Stimulated activated CD4-positive, alpha-beta T cell treated with anti-CD3 and anti-CD28 coated beads, Interleukin-1b, Interleukin-23, amount 100 ng/mL, for 4 hours (primary cell): ENCODE measurements around the gene PRR14L.
"Not testable (repeated sequence)": the region's sequence is repeated elsewhere in the genome, so short reads cannot be mapped to it uniquely, and the experiment has no call there.

ENCODE experiments used
- DNase-seq, 2 donors: peaks; one replicate each; pipeline ENCODE4 v3.0.0-alpha.2; 2020; ENCODE audit warnings: low read depth in 2 of 2

The PRR14L gene

DNA sequence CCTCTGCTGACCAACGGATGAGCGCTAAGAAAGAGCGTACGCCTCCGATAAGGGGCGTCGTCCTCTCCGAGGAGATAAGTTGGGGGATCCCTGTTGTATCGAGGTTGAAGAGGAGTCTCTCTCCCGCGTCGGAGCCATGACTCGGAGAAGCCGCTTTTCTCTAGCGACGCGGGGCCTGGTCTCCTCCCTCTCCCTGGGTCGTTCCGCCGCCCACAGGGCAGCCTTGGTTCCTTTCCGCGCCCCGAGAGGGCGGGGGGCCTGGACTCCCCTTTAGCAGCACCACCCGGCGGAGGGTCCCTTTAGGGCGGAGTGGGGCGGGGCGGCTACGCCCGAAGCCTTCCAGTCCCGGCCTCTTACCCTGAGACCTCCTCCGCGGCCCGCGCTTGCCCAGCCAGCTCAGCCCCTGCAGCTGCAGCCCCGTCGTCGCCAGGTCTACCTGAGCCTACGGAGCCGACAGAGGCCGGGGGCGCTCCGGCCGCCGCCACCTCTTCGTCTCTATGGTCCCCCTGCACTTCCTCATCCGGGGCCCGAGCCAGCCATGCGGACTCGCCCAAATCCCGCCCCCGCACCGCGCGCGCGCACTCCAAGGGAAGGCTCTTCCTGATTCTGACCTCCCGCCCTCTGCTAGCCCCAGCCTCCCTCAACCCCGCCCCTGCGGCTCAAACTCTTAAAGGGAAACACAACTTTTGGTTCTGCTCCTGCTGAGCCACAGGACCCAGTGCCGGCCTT lies at the start of gene PRR14L:
TSS of gene PRR14L (minus strand) at position 497 of the 729 bp plus-strand sequence. CDS start 11,272 bp downstream, outside the sequence.
- DNase-seq, result peak; percentile 100

DNA sequence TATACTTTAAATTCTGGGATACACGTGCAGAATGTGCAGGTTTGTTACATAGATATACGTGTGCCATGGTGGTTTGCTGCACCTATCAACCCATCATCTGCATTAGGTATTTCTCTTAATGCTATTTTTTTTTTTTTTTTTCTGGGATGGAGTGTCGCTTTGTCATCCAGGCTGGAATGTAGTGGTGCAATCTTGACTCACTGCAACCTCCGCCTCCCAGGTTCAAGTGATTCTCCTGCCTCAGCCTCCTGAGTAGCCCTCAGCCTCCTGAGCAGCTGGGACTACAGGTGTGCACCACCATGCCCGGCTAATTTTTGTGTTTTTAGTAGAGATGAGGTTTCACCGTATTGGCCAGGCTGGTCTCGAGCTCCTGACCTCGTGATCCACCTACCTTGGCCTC lies 49.4 kb upstream of the PRR14L start:
- not testable (repeated sequence) for DNase-seq

DNA sequence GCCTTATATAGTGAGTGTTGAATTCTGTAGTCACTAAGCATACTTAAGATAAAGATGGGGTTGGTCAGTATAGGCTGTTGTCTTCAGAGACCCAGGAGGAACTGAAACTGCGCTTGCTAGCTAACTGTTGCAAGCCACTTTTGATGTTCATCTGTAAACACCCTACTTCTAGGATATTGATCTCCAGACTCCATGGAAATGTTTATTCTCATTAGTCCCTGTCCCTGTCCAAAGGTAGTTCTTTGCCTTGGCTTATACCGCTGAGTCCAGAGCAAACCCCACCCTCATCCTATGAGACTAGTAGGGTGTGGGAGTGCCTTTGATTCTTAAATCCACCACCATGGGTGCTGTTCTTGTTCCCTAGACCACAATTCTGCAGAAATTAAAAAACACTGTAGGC lies 40.3 kb upstream of the PRR14L start:
- no peak for DNase-seq

DNA sequence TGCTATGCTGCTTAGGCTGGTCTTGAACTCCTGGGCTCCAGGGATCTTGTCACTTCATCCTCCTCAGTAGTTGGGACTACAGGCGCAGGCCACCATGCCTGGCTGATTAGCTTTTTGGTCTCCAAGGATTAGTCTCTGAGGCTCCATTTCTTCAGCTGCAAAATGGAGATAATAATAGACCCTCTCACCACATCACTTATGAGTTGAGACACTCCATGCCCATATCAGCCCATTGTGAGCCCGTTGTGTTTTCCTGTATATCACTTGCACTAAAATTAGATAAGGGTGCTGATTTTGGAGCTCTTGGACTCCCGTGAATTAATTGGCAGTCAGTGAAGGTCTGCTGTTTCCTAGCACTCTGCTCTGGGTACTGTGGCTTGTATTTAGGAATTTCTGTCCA lies 39.9 kb upstream of the PRR14L start:
- no peak for DNase-seq

DNA sequence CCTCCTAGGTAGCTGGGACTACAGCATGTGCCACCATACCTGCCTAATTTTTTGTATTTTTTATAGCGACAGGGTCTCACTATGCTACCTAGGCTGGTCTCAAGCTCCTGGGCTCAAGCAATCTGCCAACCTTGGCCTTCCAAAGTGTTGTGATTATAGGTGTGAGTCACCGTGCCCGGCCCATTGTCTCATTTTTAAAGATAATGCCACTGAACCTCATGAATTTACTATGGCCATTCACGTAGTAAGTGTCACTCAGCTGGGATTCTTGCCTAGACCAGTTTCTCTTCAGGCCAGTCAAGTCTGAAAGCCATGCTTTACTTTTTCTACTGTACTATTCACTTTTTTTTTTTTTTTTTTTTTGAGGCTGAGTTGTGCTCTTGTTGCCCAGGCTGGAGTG lies 26.3 kb upstream of the PRR14L start:
- DNase-seq, result no peak

DNA sequence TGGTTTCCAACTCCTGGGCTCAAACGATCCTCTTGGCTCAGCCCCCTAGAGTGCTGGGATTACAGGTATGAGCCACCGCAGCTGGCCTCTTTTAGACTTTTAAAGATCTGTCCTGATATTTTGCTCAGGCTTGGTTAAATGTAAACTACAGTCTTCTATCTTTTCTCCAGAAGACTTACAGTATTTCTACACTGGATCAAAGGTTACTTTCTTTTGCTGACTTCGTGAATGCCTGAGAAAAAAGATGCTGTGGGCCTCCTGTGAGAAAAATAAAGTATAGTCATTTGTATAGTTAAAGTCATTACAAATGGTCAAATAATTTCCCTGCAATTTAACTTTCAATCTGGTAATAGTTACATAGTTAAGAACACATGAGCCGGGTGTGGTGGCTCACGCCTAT lies 23.5 kb upstream of the PRR14L start:
- no peak for DNase-seq

DNA sequence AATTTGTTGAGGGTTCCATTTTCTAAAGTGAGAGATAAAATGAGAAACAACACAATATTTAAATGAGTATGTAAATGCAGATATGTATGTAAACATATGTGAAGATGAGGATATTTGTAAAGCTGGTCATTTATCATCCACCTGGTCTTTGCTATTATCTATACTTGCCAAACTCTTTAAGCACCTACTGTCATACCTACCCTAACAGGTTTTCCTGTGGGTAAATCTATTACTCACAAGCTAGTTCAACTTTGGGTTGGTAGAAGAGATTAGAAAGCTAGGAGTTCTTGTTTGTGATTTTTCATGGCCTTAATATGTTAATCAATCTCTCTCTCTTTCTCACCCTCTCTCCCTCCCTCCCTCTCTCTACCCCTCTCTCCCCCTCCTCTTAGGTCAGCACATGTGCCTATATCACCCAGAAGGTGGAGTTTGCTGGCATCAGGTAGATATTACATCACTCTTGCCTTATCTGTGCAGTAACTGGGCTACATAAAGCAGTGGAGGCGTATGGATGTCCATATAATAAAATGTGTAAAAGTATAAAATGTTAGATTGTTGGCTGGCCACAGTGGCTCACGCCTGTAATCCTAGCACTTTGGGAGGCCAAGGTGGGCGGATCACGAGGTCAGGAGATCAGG lies 18.6 kb upstream of the PRR14L start:
- no peak for DNase-seq

DNA sequence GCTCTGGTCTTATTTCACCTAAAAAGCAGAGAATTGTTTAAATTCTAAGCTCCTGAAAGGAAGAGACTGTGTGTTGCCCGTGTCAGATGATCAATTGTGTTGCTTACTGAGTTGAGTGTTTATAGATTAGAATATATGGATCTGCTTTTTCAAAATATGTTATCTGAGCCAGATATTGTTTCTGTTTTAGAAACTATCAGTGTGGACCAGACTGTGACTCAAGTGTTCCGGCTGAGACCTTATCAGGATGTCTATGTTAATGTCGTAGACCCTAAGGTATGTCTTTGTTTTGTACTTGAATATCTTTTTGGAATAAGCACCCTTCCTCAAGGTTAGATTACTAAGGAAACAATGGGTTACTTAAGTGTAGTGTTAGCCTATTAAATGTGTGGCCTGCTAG lies 14.9 kb upstream of the PRR14L start:
- DNase-seq, result no peak

DNA sequence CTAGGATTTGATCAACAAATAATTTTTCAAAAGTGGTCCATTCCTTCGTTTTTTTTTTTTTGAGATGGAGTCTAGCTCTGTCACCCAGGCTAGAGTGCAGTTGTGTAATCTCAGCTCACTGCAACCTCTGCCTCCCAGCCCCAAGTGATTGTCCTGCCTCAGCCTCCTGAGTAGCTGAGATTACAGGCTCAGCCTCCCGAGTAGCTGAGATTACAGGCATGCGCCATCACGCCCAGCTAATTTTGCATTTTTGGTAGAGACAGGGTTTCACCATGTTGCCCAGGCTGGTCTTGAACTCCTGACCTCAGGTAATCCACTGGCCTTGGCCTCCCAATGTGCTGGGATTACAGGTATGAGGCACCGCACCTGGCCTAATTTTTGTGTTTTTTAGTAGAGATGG lies 8.9 kb upstream of the PRR14L start:
- not testable (repeated sequence) for DNase-seq

DNA sequence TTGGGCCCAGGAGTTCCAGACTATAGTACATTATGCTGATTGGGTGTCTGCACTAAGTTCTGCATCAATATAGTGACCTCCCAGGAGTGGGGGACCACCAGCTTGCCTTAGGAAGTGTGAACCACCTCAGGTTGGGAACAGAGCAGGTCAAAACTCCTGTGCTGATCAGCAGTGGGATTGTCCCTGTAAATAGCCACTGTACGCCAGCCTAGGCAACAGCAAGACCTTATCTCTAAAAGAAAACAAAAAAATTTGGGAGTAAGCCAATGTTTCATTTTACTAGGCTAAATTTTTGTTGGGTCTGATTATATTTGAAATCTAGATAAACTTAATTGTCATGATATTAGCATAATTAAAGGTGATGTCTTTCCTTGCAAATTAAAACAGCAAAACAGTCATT lies 7.3 kb upstream of the PRR14L start:
- DNase-seq, result no peak

DNA sequence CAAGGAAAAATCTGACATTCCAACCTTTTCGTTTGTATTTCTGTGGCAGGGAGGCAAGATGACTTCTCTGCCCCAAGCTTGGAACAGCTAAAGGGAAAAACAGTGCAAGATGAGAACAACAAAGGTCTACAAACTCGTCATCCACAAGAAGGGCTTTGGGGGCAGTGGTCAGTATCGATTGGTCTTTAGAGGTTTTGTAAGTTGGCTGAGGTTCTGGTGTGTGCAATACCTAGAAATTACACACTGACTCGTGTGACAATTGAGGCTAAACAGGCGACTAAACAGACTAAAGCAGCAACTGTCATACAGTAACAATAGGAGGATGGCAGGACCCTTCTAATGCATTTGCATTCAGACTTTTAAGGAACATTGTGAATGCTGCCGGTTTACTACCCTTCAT lies 4.9 kb upstream of the PRR14L start:
- no peak for DNase-seq

DNA sequence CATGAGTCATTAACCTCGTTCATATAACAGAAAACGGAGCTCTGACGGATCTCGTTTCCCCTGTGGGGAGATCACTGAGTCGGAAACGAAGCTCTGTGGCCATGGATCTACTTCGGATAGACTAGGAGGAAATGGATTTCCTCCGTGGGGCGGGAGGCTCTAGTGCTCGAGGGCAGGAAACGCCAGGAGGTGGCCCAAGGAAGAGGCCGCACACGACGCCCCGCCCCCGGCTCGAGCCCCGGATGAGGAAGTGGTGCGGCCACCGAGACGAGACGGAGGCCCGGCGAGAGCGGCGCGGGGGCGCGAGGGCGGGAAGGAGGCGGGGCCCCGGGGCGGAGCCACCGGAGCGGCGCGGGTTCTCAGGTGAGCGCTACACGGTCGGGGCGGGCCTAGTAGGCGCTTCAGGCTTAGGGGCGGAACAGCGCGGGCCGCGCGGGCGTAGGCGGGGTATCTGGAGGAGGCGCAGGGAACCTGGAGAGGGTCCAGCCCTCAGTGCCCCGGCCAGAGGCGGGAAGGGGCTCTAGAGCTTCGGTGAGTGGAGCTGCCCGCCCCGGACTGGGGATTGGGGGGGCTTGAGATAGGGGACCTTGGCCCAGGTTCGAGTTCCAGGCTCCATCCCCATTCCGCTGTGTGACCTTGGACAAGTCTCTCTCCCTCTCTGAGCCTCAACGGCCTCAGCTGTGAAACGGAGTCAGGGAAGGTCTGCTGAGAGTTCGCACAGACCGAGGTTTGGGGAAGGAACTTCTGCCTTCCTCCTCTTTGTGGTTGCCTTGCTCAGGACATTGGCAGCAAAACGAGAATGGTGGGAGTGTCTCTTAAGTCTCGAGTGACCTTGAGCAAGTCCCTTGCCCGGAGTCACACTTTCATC lies 3.9 kb upstream of the PRR14L start, which contains the start of gene DEPDC5:
TSS of gene DEPDC5 (plus strand) at position 386 of the 868 bp plus-strand sequence. CDS start 903 bp downstream, outside the sequence.
- peak; percentile 95 to 97 for DNase-seq

DNA sequence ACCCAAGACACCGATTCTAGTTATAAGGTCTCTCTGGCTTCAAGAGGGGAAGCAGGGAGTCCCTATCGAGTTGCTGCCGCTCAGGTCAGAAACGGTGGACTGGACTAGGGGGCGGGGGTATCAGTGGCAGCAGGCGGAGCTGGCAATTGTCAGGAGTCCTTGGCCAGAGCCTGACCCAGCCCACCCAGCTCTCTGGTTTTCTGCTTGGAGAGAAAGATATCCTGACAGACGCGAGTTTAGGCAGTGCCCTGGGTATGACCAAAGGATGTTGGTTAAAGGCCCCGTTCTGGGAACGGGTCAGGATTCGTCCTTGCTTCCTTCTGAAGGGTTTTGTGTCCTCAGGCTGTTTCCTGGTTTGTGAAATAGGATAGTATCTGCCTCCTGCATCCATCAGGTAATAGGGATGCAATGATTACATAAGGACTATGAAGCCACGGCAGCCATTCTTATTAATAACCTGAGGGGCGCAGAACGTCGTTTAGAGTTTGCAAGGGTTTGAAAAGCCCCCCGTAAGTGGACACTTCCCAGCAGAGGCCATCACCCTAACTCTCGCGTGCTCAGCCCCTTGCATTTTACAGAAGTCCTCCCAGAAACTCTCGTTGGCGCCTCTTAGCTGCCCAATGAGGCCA lies 3.2 kb upstream of the PRR14L start:
- no peak for DNase-seq

DNA sequence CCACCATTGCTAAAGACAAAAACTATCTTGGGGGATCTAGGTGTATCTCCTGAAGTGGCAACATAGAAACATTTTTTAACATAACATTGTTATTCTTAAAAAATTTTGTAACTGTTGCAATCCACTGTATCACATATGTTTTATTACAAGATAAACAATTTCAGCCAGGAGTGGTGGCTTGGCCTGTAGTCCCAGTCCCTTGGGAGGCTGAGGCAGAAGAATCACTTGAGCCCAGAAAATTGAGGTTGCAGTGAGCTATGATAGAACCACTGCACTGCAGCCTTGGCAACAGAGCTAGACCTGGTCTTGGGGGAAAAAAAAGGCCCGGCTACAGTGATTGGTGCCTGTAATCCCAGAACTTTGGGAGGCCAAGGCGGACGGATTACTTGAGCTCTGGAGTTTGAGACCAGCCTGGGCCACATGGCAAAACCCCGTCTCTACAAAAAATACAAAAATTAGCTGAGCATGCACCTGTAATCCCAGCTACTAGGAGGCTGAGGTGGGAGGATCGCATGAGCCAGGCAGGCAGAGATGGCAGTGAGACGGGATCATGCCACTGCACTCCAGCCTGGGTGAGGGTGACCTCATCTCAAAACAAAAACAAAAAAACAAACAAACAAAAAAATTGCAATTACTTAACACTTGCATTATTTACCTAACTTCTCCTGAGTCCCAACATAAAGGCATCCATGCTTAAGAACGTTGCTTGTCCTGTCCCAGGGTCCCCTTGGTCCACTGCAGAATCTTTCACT lies 2.3 kb upstream of the PRR14L start:
- DNase-seq, result no peak

DNA sequence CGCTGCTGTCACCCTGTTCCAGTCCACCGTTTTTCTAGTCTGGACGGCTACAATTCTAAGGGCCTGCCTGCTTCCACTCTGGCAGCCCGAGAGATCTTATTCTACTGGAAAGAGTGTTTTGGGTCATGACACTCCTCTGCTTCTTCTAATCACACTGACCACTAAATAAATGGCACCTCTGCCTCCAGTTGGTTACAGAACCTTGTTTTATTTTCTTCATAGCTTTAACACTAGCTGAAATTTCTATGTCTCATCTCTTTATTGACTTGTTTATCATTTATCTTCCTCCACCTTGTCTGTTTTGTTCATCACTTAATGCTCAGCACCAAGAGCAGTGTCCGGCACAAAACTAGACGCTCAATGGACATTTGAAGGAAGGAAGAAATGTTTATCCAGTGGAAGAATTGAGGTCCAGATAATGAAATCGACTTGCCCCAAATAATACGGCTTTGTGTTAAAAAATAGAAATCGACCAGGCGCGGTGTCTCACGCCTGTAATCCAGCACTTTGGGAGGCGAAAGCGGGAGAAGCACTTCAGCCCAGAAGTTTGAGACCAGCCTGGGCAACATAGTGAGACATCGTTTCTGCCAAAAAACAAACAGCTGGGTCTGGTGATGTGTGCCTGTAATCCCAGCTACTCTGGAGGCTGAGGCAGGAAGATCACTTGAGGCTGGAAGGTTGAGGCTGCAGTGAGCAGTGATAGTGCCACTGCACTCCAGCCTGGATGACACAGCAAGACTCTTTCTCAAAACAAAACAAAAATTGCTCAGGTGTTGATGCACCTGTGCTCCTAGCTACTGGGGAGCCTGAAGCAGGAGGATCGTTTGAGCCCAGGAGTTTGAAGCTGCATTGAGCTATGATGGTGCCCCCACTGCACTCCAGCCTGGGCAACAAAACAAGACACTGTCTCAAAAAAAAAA lies 693 bp upstream of the PRR14L start:
- DNase-seq, result no peak

DNA sequence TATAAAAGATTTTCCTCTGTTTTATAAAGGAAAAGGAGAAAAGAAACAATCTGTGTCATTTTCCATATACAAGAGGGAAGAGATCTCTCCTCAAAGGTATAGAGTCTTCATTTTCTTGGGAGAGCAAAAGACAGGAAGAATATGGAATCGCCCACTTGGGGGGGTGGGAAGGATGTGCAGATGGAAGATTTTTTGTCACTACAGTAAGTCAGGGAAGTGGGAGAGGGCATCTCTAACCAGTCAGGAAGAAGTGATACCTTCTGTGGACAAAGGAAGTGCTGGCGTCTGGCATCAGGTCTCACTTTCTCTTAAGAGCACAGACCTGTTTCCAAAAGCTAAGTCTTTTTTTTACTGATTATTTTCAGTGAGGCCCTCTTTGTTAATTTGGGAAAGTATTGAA lies 1.4 kb downstream of the PRR14L start:
- DNase-seq, result no peak

DNA sequence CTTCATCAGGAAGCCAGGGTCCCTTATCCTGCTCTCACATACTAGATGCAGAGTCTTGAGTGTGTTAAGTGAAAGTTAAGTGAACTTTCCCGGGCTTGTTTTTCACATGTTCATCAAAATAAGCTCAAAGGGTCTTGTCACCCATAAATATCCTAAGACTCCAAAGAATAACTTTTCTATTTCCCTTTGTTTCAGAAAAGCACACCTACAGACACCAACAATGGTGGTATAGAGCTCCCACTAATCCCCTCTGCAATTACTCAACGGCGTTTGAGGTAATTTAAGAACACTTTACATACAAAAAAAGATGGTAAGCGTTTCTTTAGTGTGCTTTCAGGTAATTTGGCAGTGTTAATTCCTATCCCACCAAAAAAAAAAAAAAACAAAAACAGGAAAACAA lies 2.5 kb downstream of the PRR14L start:
- no peak for DNase-seq

DNA sequence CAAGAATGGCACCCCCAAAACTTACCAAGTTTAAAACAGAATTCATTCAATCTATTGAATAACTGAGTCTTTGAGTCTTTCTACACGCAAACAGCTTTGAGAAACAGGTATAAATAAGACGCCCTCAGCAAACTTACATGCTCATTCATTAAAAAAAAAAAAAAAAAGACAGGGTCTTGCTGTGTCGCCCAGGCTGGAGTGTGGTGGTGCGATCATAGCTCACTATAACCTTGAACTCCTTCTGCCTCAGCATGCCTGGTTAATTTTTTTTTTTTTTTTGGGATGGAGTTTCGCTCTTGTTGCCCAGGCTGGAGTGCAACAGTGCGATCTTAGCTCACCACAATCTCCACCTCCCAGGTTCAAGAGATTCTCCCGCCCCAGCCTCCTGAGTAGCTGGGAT lies 6.1 kb downstream of the PRR14L start:
- no peak for DNase-seq

DNA sequence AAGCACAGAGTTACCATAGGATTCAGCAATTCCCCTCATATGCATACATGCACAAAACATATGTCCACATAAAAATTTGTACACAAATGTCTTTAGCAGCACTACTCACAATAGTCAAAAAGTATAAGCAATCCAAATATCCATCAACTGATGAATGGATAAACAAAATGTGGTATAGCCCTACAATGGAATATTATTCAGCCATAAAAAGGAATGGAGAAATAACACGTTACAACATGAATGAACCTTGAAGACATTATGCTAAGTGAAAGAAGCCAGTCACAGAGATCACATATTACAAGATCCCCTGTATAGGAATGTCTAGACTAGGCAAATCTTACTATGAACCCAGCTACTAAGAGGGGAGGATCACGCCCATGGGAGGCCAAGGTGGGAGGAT lies 7.2 kb downstream of the PRR14L start:
- DNase-seq, result no peak

DNA sequence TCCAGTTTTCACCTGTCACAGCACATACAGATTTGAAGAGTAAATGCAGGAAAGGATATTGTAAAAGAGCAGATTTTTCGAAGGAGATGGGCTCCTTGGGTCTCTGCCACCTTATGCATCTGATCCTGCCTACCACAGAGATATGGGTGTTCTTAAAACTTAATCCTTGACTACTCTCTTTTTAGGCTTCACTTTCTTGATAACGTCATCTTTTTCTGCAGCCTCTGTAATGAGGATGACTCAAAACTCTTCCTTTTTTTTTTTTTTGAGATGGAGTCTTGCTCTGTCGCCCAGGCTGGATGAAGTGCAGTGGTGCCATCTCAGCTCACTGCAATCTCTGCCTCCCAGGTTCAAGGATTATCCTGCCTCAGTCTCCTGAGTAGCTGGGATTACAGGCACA lies 7.8 kb downstream of the PRR14L start:
- no peak for DNase-seq
